ENCODE data around the gene KCNN3.
"Not testable (repeated sequence)": the region's sequence is repeated elsewhere in the genome, so short reads cannot be mapped to it uniquely, and the experiment has no call there.

Gene KCNN3

GRCh38 chr1:154698320-154699096, 171.6 kb downstream of the KCNN3 start:
- no peak for DNase-seq (ENCODE audit: low spot score)

DNA sequence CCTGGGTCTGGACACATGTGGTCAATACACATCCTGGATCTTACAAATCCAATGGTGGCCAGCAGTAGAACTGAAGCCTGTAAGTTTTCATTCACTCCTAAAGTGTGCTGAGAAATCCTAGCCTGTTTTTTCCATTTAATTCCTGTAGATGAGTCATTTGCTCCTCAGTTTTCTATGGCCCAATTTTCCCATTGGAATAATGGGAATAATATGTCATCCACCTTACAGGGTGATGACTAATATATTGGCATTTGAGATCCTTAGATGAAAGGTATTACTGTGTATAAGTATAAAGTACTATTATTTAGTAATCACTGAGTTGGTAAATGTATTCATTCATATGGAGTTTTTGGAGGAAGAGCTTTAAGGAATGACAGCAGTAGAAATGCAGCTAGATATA, 172.4 kb downstream of the KCNN3 start:
- no peak for DNase-seq (ENCODE audit: low spot score)

- DNase-seq (ENCODE audit: low spot score): no peak
Measured at GRCh38 chr1:154696456-154696855, 173.6 kb downstream of the KCNN3 start.

DNA sequence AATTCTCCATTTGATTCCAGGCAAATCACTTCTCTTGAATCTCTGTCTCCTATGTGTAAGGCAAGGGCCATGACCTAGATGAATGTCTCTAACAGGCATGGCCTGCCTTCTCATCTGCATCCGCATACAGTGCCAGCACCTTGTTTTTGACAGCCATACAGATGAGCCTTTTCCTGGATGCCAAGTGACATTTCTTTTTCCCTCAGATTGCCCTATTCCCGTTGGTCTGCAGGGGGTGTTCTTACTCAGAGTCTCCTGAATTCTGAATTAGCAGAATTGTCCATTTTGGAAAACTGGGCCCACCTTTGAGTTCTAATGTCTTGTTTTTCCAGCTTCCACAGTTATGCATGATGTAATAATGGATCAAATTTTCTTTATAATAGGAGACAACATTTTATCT, 174.1 kb downstream of the KCNN3 start:
- DNase-seq (ENCODE audit: low spot score): peak; percentile 20

DNA sequence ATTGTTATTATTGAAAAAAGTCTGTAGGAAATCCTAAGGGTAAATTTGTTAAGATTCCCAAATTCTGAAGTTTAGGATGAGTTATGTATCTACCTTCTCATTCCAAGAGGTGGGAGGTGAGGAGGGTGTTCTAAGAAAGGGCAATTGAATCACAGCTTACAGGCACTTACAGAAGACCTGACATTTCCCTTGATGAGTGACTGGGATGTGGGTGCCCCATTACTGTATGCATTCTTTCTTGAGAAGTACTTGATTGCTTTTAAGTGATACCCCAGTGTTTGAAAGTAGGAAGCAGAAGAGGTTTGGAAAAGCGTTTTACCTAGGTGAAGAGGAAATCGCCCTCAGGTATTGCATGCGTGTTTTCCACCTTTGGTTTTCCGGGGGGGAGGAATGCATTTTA, 175.1 kb downstream of the KCNN3 start:
- DNase-seq (ENCODE audit: low spot score): no peak

- no peak for DNase-seq (ENCODE audit: low spot score)
Measured at GRCh38 chr1:154689083-154689482, 181.0 kb downstream of the KCNN3 start.

DNA sequence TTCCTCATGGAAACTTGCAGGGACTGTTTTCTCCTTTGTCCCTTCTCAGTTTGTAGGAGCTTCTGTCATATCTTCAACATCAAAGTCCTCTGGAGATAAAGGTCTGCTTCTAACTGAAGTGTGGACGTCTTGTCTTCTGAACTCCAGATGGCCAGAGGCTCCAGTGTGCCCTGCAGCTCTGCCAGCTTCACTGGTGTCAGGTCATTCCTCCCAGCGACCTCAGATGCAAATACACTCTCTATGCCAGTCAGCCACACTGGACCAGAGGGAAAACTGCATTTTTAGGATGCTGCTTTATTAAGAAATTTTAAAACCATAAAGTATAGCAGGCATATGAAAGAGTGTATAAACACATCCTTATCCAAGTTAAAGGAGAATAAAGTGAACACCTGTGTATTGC, 183.6 kb downstream of the KCNN3 start:
- no peak for DNase-seq (ENCODE audit: low spot score)

GRCh38 chr1:154683820-154684219, 186.3 kb downstream of the KCNN3 start:
- no peak for DNase-seq (ENCODE audit: low spot score)

DNA sequence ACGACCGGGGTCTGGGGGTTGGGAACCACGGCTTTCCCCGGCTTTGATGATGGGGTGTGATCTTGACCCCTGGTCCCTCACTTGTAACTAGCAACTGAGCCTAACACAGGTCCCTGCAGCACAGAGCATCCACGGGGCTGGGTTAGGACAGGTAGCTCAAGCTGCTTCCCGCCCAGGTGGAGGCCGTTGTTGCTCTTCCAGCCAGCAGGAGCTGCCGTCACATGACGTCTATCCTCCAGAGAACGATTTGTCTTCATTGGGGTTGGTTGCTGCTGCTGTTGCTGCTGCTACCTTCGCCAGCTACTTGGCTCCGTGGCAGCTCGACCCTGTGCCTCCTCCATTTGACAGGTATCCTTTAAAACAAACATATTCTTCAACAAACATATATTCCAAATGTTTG, 187.8 kb downstream of the KCNN3 start:
- DNase-seq (ENCODE audit: low spot score): no peak

DNA sequence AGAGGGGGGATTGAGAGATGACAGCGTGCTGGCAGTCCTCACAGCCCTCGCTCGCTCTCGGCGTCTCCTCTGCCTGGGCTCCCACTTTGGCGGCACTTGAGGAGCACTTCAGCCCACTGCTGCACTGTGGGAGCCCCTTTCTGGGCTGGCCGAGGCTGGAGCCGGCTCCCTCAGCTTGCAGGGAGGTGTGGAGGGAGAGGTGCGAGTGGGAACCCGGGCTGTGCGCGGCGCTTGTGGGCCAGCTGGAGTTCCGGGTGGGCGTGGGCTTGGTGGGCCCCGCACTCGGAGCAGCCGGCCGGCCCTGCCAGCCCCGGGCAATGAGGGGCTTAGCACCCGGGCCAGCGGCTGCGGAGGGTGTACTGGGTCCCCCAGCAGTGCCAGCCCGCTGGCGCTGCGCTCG, 192.2 kb downstream of the KCNN3 start:
- not testable (repeated sequence) for DNase-seq (ENCODE audit: low spot score)

- not testable (repeated sequence) for DNase-seq (ENCODE audit: low spot score)
Measured at GRCh38 chr1:154676847-154677246, 193.2 kb downstream of the KCNN3 start.

DNA sequence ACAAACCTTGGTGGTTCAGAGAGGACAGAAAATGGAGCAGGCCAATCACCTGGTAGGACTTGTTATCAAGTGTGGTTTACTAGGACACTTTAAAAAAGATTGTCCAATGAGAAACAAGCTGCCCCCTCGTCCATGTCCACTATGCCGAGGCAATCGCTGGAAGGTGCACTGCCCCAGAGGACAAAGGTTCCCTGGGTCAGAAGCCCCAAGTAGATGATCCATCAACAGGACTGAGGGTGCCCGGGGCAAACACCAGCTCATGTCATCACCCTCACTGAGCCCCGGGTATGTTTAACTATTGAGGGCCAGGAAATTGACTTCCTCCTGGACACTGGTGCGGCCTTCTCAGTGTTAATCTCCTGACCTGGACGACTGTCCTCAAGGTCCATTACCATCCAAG, 195.6 kb downstream of the KCNN3 start:
- not testable (repeated sequence) for DNase-seq (ENCODE audit: low spot score)

DNA sequence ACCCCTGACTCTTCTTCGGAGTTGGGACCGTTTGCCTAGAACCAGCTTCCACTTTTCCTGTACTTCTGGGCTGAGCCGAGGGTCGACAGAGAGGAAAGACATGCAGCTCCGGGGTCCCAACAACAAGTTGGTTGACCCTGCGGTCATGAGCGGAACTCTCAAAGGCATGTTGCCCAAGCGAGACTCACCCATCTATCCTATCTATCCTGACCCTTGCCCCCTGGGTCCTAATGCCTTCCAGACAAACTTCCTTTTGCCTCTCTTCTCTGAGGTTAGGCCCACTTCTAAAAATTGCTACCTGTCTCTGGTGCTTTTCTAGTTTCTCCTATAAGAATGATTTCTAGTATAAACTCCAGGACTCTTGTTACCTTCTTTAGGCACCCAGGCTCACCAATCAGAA, 197.8 kb downstream of the KCNN3 start:
- not testable (repeated sequence) for DNase-seq (ENCODE audit: low spot score)

DNA sequence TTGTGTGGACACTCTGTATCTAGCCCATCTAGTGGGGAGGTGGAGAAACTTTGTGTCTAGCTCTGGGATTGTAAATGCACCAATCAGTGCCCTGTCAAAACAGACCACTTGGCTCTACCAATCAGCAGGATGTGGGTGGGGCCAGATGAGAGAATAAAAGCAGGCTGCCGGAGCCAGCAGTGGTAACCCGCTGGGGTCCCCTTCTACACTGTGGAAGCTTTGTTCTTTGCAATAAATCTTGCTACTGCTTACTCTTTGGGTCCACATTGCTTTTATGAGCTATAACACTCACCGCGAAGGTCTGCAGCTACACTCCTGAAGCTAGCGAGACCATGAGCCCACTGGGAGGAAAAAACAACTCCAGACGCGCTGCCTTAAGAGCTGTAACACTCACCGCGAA, 198.7 kb downstream of the KCNN3 start:
- DNase-seq (ENCODE audit: low spot score): not testable (repeated sequence)

DNA sequence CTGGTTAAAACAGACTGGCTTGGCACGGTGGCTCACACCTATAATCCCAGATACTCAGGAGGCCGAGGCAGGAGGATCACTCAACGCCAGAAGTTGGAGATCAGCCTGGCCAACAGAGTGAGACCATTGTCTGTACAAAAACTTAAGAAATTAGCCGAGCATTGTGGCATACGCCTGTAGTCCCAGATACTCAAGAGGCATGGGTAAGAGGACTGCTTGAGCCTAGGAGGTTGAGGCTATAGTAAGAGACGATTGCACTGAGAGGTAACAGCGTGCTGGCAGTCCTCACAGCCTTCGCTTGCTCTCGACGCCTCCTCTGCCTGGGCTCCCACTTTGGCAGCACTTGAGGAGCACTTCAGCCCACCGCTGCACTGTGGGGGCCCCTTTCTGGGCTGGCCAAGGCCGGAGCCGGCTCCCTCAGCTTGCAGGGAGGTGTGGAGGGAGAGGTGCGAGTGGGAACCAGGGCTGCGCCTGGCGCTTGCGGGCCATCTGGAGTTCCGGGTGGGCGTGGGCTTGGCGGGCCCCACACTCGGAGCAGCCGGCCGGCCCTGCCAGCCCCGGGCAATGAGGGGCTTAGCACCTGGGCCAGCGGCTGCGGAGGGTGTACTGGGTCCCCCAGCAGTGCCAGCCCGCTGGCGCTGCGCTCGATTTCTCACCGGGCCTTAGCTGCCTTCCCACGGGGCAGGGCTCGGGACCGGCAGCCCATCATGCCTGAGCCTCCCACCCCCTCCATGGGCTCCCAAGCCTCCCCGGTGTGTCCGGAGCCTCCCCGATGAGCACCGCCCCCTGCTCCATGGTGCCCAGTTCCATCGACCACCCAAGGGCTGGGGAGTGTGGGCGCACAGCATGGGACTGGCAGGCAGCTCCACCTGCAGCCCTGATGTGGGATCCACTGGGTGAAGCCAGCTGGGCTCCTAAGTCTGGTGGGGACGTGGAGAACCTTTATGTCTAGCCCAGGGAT, 199.5 kb downstream of the KCNN3 start:
- DNase-seq (ENCODE audit: low spot score): not testable (repeated sequence)

- peak; percentile 88 for DNase-seq (ENCODE audit: low spot score)
Measured at GRCh38 chr1:154669464-154670282, 200.4 kb downstream of the KCNN3 start.

GRCh38 chr1:154666051-154666790, 203.9 kb downstream of the KCNN3 start:
- no peak for DNase-seq (ENCODE audit: low spot score)

- no peak for DNase-seq (ENCODE audit: low spot score)
Measured at GRCh38 chr1:154664331-154665002, 205.6 kb downstream of the KCNN3 start.

DNA sequence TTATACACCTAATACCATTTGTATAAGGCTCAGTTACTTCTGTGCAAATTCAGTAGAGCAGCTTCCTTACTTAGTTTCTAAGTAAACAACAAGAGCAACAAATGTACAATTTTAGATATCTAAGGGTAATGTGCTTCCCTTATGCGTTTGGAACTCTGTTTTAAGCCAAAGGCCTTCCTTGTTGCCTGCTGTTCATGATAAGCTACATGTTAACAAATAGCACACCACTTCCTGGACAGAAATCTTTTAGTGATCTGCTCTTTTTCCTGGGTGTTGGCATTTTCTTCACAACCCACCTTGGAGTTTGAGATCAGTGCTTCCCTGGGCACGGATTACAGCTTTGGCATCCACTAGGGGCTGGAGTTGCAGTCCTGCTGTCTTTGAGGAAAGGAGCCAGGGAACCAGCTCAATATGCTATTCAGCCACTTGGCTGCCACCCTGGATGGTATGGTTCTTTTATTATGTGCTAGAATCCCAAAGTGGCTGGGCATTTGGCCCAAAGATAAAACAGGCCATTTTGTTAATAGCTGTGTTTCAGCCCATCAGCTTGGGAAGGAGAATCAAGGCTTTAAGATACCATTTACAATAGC, 206.5 kb downstream of the KCNN3 start:
- no peak for DNase-seq (ENCODE audit: low spot score)

DNA sequence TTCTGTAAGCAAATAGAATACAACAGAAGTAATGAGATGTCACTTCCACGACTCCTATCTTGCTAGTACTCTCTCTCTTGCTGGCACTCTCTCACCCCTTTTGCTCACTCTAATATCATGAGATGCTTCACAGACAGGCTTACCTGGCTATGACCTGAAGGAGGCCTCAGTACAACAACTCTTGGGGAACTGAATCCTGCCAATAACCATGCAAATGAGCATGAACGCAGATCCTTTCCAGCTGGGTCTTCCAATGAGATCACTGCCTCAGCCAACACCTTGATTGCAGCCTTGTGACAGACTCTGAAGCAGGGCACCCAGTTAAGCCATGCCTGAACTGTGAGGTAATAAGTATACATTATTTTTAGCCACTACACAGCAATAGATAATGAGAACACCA, 209.0 kb downstream of the KCNN3 start:
- no peak for DNase-seq (ENCODE audit: low spot score)
